CD4-positive, CD25-positive, alpha-beta regulatory T cell (primary cell): ENCODE results near the gene BCAR3. TPM values are rescaled to one million over a fixed set of nuclear protein-coding genes. Genes with fewer than 3 reads are reported as not detected.
"Not testable (repeated sequence)": the region's sequence is repeated elsewhere in the genome, so short reads cannot be mapped to it uniquely, and the experiment has no call there.

Source experiments
- ATAC-seq, 2 donors: fragments of 150-1000 bp; cut with Tn5 transposase; one replicate each; pipeline ENCODE4 v1.10.0; 2021; ENCODE audit warnings: low read depth in 2 of 2, moderate number of reproducible peaks in 2 of 2, moderate library complexity in 1 of 2
- DNase-seq, 3 donors: peaks; one replicate each; pipeline versions ENCODE4 v3.0.0 to v3.0.0-alpha.2; 2012 to 2022; ENCODE audit warnings: mixed read lengths in 1 of 3
- H3K27ac ChIP-seq: one replicate; pipeline ENCODE4 v1.7.0; 2013; ENCODE audit warnings: mild to moderate bottlenecking, low read length; ENCODE audit not compliant: insufficient read depth, poor library complexity, severe bottlenecking
- H3K27me3 ChIP-seq: one replicate; pipeline ENCODE4 v1.7.0; 2013; ENCODE audit warnings: low read length; ENCODE audit not compliant: control insufficient read depth, insufficient read depth
- H3K36me3 ChIP-seq: one replicate; pipeline ENCODE4 v1.7.0; 2013; ENCODE audit warnings: mild to moderate bottlenecking, low read length, moderate library complexity; ENCODE audit not compliant: control insufficient read depth, insufficient read depth
- H3K4me1 ChIP-seq: 2 replicates; pipeline ENCODE4 v1.7.0; 2013; ENCODE audit warnings: mild to moderate bottlenecking, low read length; ENCODE audit not compliant: insufficient read depth, control insufficient read depth, poor library complexity, severe bottlenecking
- H3K4me3 ChIP-seq: one replicate; pipeline ENCODE4 v1.7.0; 2013; ENCODE audit warnings: low read depth, mild to moderate bottlenecking, low read length, moderate library complexity
- H3K9me3 ChIP-seq, 2 experiments: 1 replicate in 1 of 2; 2 replicates in 1 of 2; pipeline ENCODE4 v1.7.0; 2013; ENCODE audit warnings: low read length in 2 of 2, mild to moderate bottlenecking in 1 of 2, moderate library complexity in 1 of 2; ENCODE audit not compliant: control insufficient read depth in 2 of 2
- H3K27ac Mint-ChIP-seq, 3 donors: one replicate each; pipeline ENCODE4 v1.8.0; 2020 to 2022; ENCODE audit warnings: mild to moderate bottlenecking in 3 of 3, mixed read lengths in 3 of 3, moderate library complexity in 2 of 3
- H3K27me3 Mint-ChIP-seq: one replicate; pipeline ENCODE4 v1.8.0; 2022; ENCODE audit warnings: mild to moderate bottlenecking, mixed read lengths
- H3K36me3 Mint-ChIP-seq: one replicate; pipeline ENCODE4 v1.8.0; 2020; ENCODE audit warnings: mixed read lengths
- H3K4me1 Mint-ChIP-seq, 4 donors: one replicate each; pipeline ENCODE4 v1.8.0; 2020 to 2022; ENCODE audit warnings: mixed read lengths in 4 of 4, mild to moderate bottlenecking in 1 of 4
- H3K4me3 Mint-ChIP-seq, 4 donors: one replicate each; pipeline ENCODE4 v1.8.0; 2020 to 2022; ENCODE audit warnings: mild to moderate bottlenecking in 4 of 4, mixed read lengths in 4 of 4, moderate library complexity in 3 of 4
- H3K9me3 Mint-ChIP-seq, 7 donors: one replicate each; pipeline ENCODE4 v1.8.0; 2020 to 2022; ENCODE audit warnings: mixed read lengths in 7 of 7, mild to moderate bottlenecking in 3 of 7, moderate library complexity in 2 of 7
- polyA plus RNA-seq, 4 donors: library from polyadenylated mRNA; unstranded; fragments of 300-500 nt; fragmentation: Illumina TruSeq; gene quantifications; one replicate each; pipeline ENCODE4 v1.2.3, GENCODE V29; 2021
- total RNA-seq: library from RNA; stranded (reverse); gene quantifications from one replicate; pipeline ENCODE4 v1.2.3, GENCODE V29; 2022

The BCAR3 gene
- total and polyA plus RNA-seq, 5 donors from 2014 or later, result 0.44 to 0.62 (median 0.49) TPM; not detected in 2

DNA sequence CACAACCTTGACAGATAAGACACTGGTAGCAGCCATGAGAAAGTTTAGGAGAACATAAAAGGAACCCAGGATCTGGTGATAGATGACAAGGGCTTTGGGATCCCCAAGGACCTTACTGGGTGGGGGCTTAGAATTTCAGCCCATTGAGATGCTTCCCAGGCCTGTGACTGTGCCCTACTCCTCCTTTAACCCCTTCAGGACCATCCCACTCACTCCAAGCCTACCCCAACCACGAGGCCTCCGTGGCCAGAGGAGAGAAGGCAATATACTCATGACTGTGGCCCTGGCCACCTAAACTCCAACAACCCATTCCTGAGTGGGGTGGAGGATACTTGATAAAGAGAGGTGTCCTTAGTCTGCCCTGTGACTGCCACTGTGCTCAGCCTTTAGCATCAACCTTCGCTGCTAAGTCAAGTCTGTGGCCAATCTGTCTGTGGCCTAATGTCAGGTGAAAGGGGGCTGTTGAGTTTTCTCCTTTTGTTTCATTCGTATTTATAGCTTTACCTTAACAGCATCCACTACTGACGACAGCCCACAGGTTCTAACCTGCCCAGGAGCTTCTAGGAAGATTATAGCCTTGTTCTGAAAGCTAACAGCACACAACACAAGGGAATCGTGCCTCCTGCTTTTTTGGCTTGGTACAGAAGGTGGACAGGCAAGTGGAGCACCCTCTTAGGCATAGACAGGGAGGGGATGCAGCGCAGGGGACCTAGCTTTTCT, 16.9 kb upstream of the BCAR3 start:
- Histone ChIP-seq H3K9me3 (no peaks in the 10 kb centered on the region), H3K36me3 (no peaks in the 10 kb centered on the region), H3K27me3 (no peaks in the 10 kb centered on the region), H3K4me3 (no peak overlapping the region), H3K4me1 (no peaks in the 10 kb centered on the region), H3K27ac (no peak overlapping the region)
- ATAC-seq, result no peak
- no peaks in the 10 kb centered on the region for H3K9me3 Mint-ChIP-seq
- H3K36me3 Mint-ChIP-seq, result no peaks in the 10 kb centered on the region
- H3K4me1 Mint-ChIP-seq, result no peaks in the 10 kb centered on the region
- no peak for DNase-seq
- H3K27ac Mint-ChIP-seq, result no peak overlapping the region
- no peak overlapping the region for H3K4me3 Mint-ChIP-seq
- H3K27me3 Mint-ChIP-seq, result no peaks in the 10 kb centered on the region

DNA sequence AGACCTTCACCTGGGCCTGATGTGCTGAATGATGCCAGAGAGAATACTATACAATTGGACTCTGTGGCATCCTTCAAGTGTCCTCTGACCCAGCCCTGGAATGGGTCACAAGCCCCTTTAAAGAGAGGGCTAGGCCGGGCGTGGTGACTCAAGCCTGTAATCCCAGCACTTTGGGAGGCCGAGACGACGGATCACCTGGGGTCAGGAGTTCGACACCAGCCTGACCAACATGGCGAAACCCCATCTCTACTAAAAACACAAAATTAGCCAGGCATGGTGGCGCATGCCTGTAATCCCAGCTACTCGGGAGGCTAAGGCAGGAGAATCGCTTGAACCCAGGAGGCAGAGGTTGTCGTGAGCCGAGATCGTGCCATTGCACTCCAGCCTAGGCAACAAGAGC, 15.9 kb upstream of the BCAR3 start:
- H3K36me3 Mint-ChIP-seq, H3K4me3 ChIP-seq, DNase-seq, H3K4me1 ChIP-seq, ATAC-seq, H3K27ac ChIP-seq, H3K27ac Mint-ChIP-seq, H3K36me3 ChIP-seq, H3K4me3 Mint-ChIP-seq, H3K4me1 Mint-ChIP-seq, H3K9me3 ChIP-seq, H3K9me3 Mint-ChIP-seq, H3K27me3 Mint-ChIP-seq, H3K27me3 ChIP-seq: not testable (repeated sequence)

DNA sequence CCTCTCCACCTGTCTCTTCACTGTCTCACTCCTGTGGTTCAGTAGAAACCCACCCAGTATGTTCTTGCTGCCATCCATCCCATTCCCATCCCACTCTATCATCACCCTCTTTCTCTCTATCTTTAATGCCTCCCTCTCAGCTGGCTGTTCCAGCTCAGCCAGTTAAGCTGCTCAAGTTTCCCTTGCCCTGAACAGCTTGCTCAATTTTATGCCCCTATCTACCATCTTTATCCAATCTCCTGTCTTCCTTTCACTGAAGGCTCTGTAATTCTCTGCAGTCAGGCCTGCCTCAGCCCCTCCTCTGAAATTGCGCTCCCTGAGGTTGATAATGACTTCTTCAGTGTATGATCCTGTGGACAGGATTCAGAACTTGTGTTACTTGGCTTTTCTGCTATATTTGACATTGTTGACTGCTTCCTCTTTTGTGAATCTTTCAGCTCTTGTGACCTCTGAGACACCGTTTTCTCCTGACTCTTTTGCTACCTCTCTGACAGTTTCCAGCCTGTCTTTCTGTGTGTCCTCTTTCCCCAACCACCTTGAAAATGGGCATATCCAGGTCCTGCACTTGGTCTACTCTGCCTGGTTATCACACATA, 13.9 kb upstream of the BCAR3 start:
- DNase-seq (no peak), ATAC-seq (no peak)
- no peak overlapping the region for H3K4me3 ChIP-seq
- Mint-ChIP-seq H3K27ac (no peak overlapping the region), H3K27me3 (no peaks in the 10 kb centered on the region), H3K36me3 (no peaks in the 10 kb centered on the region), H3K4me1 (no peaks in the 10 kb centered on the region), H3K9me3 (no peaks in the 10 kb centered on the region), H3K4me3 (no peak overlapping the region)
- no peaks in the 10 kb centered on the region for H3K36me3 ChIP-seq
- H3K9me3 ChIP-seq, result no peaks in the 10 kb centered on the region
- no peaks in the 10 kb centered on the region for H3K4me1 ChIP-seq
- H3K27ac ChIP-seq, result no peak overlapping the region
- peaks cover 2% of the 10 kb centered on the region for H3K27me3 ChIP-seq

DNA sequence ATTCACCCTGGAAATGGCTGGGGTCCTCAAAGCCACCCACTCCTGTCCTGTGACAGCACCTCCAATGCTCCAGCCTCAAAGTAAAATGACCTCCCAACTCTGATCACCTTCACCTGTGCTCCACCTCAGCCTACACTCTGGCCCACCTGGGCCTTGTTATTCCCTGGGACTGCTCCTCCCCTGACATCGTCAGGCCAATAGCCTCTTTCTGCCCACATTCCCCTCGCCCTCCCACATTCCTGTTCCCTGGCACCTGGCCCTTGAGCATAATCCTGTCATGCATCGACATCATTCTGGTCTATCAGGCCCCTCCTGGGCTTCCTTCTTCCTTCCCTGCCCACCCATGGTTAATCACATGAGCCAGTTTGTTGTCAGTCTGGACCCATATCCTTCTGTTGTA, 13.2 kb upstream of the BCAR3 start:
- H3K4me1 Mint-ChIP-seq, result no peaks in the 10 kb centered on the region
- no peak overlapping the region for H3K4me3 ChIP-seq
- ATAC-seq, result no peak
- H3K27ac ChIP-seq, result no peak overlapping the region
- no peaks in the 10 kb centered on the region for H3K36me3 Mint-ChIP-seq
- H3K4me3 Mint-ChIP-seq, result no peak overlapping the region
- H3K9me3 Mint-ChIP-seq, result no peaks in the 10 kb centered on the region
- peaks cover 2% of the 10 kb centered on the region for H3K27me3 ChIP-seq
- no peaks in the 10 kb centered on the region for H3K36me3 ChIP-seq
- no peaks in the 10 kb centered on the region for H3K4me1 ChIP-seq
- H3K9me3 ChIP-seq, result no peaks in the 10 kb centered on the region
- no peak for DNase-seq
- H3K27ac Mint-ChIP-seq, result no peak overlapping the region
- H3K27me3 Mint-ChIP-seq, result no peaks in the 10 kb centered on the region

DNA sequence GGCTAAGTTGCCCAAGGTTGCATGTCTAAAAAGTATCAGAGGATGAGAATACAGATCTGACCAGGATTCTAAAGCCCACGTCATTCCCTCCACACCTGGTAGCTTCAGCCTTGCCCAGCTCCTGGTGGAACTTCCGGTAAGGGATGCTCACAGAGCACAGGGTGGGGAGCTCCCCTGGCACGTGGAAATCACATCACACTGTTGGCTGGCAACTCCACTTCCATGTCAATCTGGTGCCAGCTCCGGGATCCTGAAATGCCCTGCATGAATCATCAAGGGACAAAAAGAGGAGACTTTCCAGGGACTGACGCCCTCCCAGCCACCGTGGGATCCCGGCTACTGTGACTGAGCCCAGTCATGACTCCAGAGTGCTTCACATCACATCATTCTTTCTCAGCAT, 12.4 kb upstream of the BCAR3 start:
- Histone ChIP-seq H3K27me3 (peaks cover 2% of the 10 kb centered on the region), H3K36me3 (no peaks in the 10 kb centered on the region), H3K4me3 (no peak overlapping the region), H3K27ac (no peak overlapping the region), H3K4me1 (no peaks in the 10 kb centered on the region), H3K9me3 (no peaks in the 10 kb centered on the region)
- DNase-seq (no peak), ATAC-seq (no peak)
- no peaks in the 10 kb centered on the region for H3K9me3 Mint-ChIP-seq
- H3K36me3 Mint-ChIP-seq, result no peaks in the 10 kb centered on the region
- H3K4me1 Mint-ChIP-seq, result no peaks in the 10 kb centered on the region
- H3K27me3 Mint-ChIP-seq, result no peaks in the 10 kb centered on the region
- no peak overlapping the region for H3K4me3 Mint-ChIP-seq
- H3K27ac Mint-ChIP-seq, result no peak overlapping the region

DNA sequence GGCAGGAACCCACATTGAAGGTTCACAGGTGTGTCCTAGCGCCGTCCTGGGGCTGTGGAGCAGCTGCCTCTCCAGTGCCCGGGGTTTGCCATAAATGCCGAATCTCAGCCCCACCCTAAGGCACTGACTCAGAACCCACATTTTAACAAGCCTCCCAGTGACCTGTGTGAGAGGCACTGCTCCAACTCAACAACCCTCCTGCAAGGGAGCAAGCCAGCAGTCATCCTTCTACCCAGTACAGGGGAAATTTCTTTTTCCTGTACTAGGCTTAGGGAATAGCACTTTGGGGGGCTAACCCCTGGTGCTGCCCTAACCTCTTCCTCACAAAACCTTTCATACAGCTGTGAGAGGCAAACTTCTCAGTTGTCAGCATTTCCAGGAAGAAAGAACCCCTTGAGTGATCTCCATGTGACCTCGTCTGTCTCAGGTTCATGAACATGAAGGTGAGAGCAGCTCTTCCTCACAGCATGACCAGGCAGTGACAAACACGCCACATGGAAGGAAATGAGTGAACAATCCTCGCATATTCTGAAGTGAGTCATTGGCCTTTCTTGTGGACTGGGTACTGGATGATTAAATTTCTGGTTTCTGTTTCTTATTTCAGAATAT, 11.4 kb upstream of the BCAR3 start:
- H3K27ac ChIP-seq, result no peak overlapping the region
- peak in 1 of 3 donors; percentile 76 for DNase-seq
- H3K4me3 ChIP-seq, result no peak overlapping the region
- peak overlapping the region in 1 of 3 donors; percentile 18 for H3K27ac Mint-ChIP-seq
- no peak overlapping the region for H3K4me3 Mint-ChIP-seq
- no peaks in the 10 kb centered on the region for H3K9me3 ChIP-seq
- ATAC-seq, result peak; percentile 50 to 67
- no peaks in the 10 kb centered on the region for H3K36me3 Mint-ChIP-seq
- H3K27me3 Mint-ChIP-seq, result peaks cover under 1% of the 10 kb centered on the region
- H3K36me3 ChIP-seq, result no peaks in the 10 kb centered on the region
- peaks cover 2% of the 10 kb centered on the region for H3K27me3 ChIP-seq
- no peaks in the 10 kb centered on the region for H3K9me3 Mint-ChIP-seq
- no peaks in the 10 kb centered on the region for H3K4me1 Mint-ChIP-seq
- no peaks in the 10 kb centered on the region for H3K4me1 ChIP-seq

DNA sequence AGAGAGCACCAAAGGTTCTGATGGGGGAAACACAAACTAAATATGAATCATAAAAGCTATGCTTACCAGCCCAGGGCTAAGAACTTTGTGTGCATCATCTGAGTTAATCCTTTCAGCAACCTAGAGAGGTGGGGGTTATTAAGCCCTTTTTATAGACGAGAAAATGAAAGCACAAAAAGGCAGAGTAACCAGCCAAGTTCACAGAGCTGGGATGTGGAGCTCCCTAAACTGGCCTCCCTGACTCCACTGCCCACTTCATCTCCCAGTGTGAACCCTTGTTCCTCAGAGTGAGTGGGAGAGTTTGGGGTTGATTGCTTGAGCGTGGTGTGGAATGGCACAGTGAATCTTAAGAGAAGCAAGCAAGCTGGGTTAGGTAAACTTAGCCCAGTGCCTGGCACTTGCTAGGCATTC, 10.8 kb upstream of the BCAR3 start:
- Histone ChIP-seq H3K36me3 (no peaks in the 10 kb centered on the region), H3K27me3 (peaks cover 2% of the 10 kb centered on the region), H3K4me1 (no peaks in the 10 kb centered on the region), H3K9me3 (no peaks in the 10 kb centered on the region), H3K4me3 (no peak overlapping the region), H3K27ac (no peak overlapping the region)
- no peaks in the 10 kb centered on the region for H3K36me3 Mint-ChIP-seq
- H3K27me3 Mint-ChIP-seq, result peaks cover 4% of the 10 kb centered on the region
- peak overlapping the region in 1 of 3 donors; percentile 18 for H3K27ac Mint-ChIP-seq
- no peak for DNase-seq
- ATAC-seq, result peak in 1 of 2 donors; percentile 14
- no peaks in the 10 kb centered on the region for H3K4me1 Mint-ChIP-seq
- no peaks in the 10 kb centered on the region for H3K9me3 Mint-ChIP-seq
- no peak overlapping the region for H3K4me3 Mint-ChIP-seq

DNA sequence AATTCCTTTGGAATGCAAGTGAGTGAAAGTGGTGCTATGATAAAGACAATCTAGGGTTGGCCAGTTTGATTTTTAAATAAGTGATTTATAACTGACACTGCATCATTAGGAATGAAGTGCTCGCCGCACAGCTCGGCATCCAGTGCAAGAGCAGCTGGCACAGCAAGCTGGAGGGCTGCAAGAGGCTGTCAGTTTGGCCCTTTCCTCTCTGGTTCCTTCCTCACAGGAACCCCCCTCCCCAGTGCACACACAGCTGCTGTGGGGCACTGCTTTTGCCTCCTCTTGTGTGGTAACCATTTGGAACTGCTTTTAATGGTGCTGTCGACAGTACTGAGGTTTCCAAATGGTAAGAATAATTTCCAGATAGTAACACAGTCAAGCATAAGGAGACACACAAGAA, 10.4 kb upstream of the BCAR3 start:
- Mint-ChIP-seq H3K4me3 (no peak overlapping the region), H3K4me1 (no peaks in the 10 kb centered on the region), H3K27ac (no peak overlapping the region), H3K9me3 (no peaks in the 10 kb centered on the region), H3K27me3 (peaks cover 4% of the 10 kb centered on the region), H3K36me3 (no peaks in the 10 kb centered on the region)
- Histone ChIP-seq H3K4me1 (no peaks in the 10 kb centered on the region), H3K4me3 (no peak overlapping the region), H3K27ac (no peak overlapping the region), H3K9me3 (no peaks in the 10 kb centered on the region), H3K27me3 (peaks cover 2% of the 10 kb centered on the region), H3K36me3 (no peaks in the 10 kb centered on the region)
- no peak for ATAC-seq
- no peak for DNase-seq
